ENCODE results near the gene DNAH1. TPM values are rescaled to one million over a fixed set of nuclear protein-coding genes. Genes with fewer than 3 reads are reported as not detected.

Gene DNAH1
- total and polyA plus RNA-seq, 2 donors, result 3.3 to 9.0 TPM

DNA sequence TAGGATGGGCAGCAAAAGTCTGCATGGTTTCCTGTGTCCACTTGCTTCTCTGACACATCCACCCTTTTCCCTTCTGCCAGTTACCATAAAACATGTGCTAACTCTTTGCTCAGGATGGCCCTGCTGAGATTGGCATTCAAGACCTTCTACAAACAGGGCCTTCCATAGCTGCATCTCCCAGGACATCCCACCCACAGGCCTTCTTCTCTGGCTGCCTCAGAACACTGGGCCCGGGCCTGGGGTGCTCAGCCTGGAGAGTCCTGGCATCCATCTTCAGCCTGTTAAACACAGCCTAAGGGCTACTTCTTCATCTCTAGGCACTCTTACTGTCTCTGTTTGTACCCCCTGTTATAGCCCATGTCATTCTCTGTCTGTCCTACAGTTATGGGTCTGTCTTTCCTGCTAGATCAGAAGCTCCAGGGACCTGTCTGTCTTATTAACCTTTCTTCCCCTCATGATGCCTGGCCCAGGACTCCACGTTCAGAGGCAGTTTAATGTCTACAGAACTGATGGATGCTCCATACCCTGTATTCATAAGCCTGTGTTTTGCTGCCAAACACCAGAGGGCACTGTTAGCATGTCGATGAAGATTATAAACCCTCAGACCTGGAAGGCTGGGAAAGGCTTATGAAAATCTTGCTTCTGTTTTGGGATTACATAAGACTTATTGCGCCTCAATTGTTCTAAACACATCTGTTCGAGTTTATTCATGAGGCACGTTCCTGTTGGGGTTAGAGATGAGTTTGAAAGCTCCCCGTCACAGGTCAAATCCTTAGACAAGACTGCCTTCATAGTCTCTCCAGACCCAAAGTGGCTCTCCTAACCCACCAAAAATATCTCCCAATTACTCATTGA, 112.3 kb downstream of the DNAH1 start:
- Histone ChIP-seq H3K36me3 (ENCODE audit: control insufficient read depth in 2 of 2, insufficient read depth in 2 of 2, low read length in 1 of 2) (no peaks in the 10 kb centered on the region), H3K27me3 (ENCODE audit: control insufficient read depth in 2 of 2, insufficient read depth in 1 of 2, low read length in 1 of 2) (no peaks in the 10 kb centered on the region), H3K9me3 (ENCODE audit: control insufficient read depth in 2 of 2, insufficient read depth in 1 of 2, low read length in 1 of 2) (no peaks in the 10 kb centered on the region), H3K27ac (ENCODE audit: low read depth in 1 of 2, low read length in 1 of 2) (no peak overlapping the region), H3K4me3 (ENCODE audit: low read length in 2 of 2) (no peak overlapping the region), H3K4me1 (ENCODE audit: control insufficient read depth in 2 of 2, insufficient read depth in 2 of 2, low read length in 2 of 2) (no peaks in the 10 kb centered on the region)
- WGBS, result 35% methylated on average over 7 of the region's 7 CpGs
- peak in 3 of 9 donors; percentile 35 to 57 (median 50) for DNase-seq (ENCODE audit: low read depth in 6 of 9, low spot score in 9 of 9)

- Histone ChIP-seq H3K9me3 (ENCODE audit: control insufficient read depth in 2 of 2, insufficient read depth in 1 of 2, low read length in 1 of 2) (no peaks in the 10 kb centered on the region), H3K27me3 (ENCODE audit: control insufficient read depth in 2 of 2, insufficient read depth in 1 of 2, low read length in 1 of 2) (no peaks in the 10 kb centered on the region), H3K27ac (ENCODE audit: low read depth in 1 of 2, low read length in 1 of 2) (no peak overlapping the region), H3K4me3 (ENCODE audit: low read length in 2 of 2) (no peak overlapping the region), H3K4me1 (ENCODE audit: control insufficient read depth in 2 of 2, insufficient read depth in 2 of 2, low read length in 2 of 2) (no peaks in the 10 kb centered on the region), H3K36me3 (ENCODE audit: control insufficient read depth in 2 of 2, insufficient read depth in 2 of 2, low read length in 1 of 2) (no peaks in the 10 kb centered on the region)
- 58% methylated on average over 3 of the region's 3 CpGs for WGBS
- DNase-seq (ENCODE audit: low read depth in 6 of 9, low spot score in 9 of 9), result no peak
These were observed 112.9 kb downstream of the DNAH1 start for GRCh38 chr3:52429031-52429430.

DNA sequence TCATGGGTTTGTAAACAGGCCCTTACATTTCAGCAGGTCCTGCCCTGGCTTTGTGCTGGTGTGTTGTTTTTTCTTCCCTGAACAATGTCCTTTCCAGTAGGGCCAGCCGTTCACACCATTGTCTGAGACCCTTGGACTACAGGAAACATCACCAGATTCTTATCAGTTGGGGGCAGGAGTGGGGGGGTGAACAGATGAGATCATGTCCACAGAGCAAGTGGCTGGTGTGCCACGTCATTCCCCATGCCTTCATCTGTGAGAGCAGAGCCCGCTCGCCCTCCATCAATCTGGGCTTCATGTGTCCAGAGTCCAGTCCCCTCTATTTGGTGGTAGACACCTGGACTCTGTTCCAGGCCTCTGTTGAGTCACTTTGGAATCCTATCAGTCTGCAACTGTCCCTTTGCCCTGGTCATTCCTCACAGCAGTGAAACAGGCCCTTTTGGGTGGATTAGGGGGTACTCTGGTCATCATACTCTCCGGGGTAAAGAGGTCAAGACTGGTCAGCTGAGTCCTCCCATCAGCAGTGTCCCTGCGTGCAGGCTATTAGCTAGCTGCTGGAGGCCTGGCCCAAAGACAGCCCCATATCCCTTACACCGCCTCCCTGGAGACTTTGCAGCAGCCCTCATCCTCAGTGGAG, 113.8 kb downstream of the DNAH1 start:
- DNase-seq (ENCODE audit: low read depth in 6 of 9, low spot score in 9 of 9), result no peak
- Histone ChIP-seq H3K27me3 (ENCODE audit: control insufficient read depth in 2 of 2, insufficient read depth in 1 of 2, low read length in 1 of 2) (no peaks in the 10 kb centered on the region), H3K27ac (ENCODE audit: low read depth in 1 of 2, low read length in 1 of 2) (no peak overlapping the region), H3K4me3 (ENCODE audit: low read length in 2 of 2) (no peak overlapping the region), H3K9me3 (ENCODE audit: control insufficient read depth in 2 of 2, insufficient read depth in 1 of 2, low read length in 1 of 2) (no peaks in the 10 kb centered on the region), H3K36me3 (ENCODE audit: control insufficient read depth in 2 of 2, insufficient read depth in 2 of 2, low read length in 1 of 2) (no peaks in the 10 kb centered on the region), H3K4me1 (ENCODE audit: control insufficient read depth in 2 of 2, insufficient read depth in 2 of 2, low read length in 2 of 2) (no peaks in the 10 kb centered on the region)
- 91% methylated on average over 7 of the region's 7 CpGs for WGBS

DNA sequence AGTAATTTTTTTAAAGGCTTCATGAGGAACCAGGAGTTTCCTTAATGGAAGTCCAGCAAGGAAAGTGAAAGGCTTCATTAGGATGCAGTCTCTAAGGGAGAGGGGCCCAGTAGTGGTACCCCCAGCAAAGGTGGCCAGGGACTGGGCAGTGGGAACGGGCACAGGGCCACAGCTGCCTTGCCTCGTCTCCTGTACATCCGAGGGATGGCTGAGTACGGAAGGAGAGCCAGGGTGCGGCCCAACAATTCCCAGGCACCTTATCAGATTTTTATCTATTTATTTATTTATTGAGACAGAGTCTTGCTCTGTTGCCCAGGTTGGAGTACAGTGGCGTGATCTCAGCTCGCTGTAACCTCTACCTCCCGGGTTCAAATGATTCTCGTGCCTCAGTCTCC, 114.3 kb downstream of the DNAH1 start:
- no peaks in the 10 kb centered on the region for H3K9me3 ChIP-seq (ENCODE audit: control insufficient read depth in 2 of 2, insufficient read depth in 1 of 2, low read length in 1 of 2)
- no peak overlapping the region for H3K27ac ChIP-seq (ENCODE audit: low read depth in 1 of 2, low read length in 1 of 2)
- no peaks in the 10 kb centered on the region for H3K36me3 ChIP-seq (ENCODE audit: control insufficient read depth in 2 of 2, insufficient read depth in 2 of 2, low read length in 1 of 2)
- H3K4me3 ChIP-seq (ENCODE audit: low read length in 2 of 2), result no peak overlapping the region
- 95% methylated on average over 9 of the region's 9 CpGs for WGBS
- DNase-seq (ENCODE audit: low read depth in 6 of 9, low spot score in 9 of 9), result no peak
- no peaks in the 10 kb centered on the region for H3K4me1 ChIP-seq (ENCODE audit: control insufficient read depth in 2 of 2, insufficient read depth in 2 of 2, low read length in 2 of 2)
- H3K27me3 ChIP-seq (ENCODE audit: control insufficient read depth in 2 of 2, insufficient read depth in 1 of 2, low read length in 1 of 2), result no peaks in the 10 kb centered on the region

DNA sequence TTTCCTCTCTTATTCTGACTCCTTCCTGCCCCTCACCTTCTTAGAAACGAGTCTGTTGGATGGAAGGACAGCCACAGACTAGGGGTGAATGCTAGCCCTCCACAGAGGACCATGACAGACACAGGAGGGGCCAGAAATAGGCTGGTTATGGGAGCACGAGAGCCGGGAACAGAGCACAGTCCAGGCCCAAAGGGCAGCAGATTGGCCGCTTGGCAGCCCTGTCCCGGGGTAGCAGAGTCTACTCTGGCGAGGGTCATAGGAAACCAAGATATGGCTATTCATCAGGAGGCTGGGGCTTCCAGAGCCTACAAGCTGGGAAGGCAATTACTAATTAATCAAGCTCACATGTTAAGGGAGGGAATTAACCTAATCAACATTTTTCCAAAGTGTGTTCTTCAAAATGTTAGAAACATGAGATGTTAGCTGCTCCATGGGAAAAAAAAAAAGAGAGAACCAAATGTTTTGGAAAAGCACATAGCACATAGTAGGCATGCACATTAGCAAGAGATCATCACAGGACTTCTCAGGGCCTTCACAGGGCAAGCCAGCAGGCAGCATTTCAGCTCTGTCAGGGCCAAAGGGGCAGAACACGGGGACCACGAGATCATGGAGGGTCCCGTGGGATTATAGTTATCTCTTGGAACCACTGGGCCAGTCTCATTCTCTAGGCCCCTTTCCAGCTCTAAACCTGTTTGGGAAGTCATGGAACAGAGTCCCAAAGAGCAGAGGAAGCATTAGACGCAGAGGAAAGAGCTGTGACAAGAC, 115.5 kb downstream of the DNAH1 start:
- H3K27me3 ChIP-seq (ENCODE audit: control insufficient read depth in 2 of 2, insufficient read depth in 1 of 2, low read length in 1 of 2), result no peaks in the 10 kb centered on the region
- no peaks in the 10 kb centered on the region for H3K36me3 ChIP-seq (ENCODE audit: control insufficient read depth in 2 of 2, insufficient read depth in 2 of 2, low read length in 1 of 2)
- H3K4me3 ChIP-seq (ENCODE audit: low read length in 2 of 2), result no peak overlapping the region
- H3K27ac ChIP-seq (ENCODE audit: low read depth in 1 of 2, low read length in 1 of 2), result no peak overlapping the region
- DNase-seq (ENCODE audit: low read depth in 6 of 9, low spot score in 9 of 9), result no peak
- WGBS, result 88% methylated on average over 10 of the region's 10 CpGs
- no peaks in the 10 kb centered on the region for H3K4me1 ChIP-seq (ENCODE audit: control insufficient read depth in 2 of 2, insufficient read depth in 2 of 2, low read length in 2 of 2)
- no peaks in the 10 kb centered on the region for H3K9me3 ChIP-seq (ENCODE audit: control insufficient read depth in 2 of 2, insufficient read depth in 1 of 2, low read length in 1 of 2)

GRCh38 chr3:52432225-52432624, 116.1 kb downstream of the DNAH1 start:
- no peaks in the 10 kb centered on the region for H3K27me3 ChIP-seq (ENCODE audit: control insufficient read depth in 2 of 2, insufficient read depth in 1 of 2, low read length in 1 of 2)
- no peaks in the 10 kb centered on the region for H3K4me1 ChIP-seq (ENCODE audit: control insufficient read depth in 2 of 2, insufficient read depth in 2 of 2, low read length in 2 of 2)
- no peaks in the 10 kb centered on the region for H3K9me3 ChIP-seq (ENCODE audit: control insufficient read depth in 2 of 2, insufficient read depth in 1 of 2, low read length in 1 of 2)
- 92% methylated on average over 6 of the region's 6 CpGs for WGBS
- DNase-seq (ENCODE audit: low read depth in 6 of 9, low spot score in 9 of 9), result no peak
- H3K36me3 ChIP-seq (ENCODE audit: control insufficient read depth in 2 of 2, insufficient read depth in 2 of 2, low read length in 1 of 2), result no peaks in the 10 kb centered on the region
- no peak overlapping the region for H3K4me3 ChIP-seq (ENCODE audit: low read length in 2 of 2)
- H3K27ac ChIP-seq (ENCODE audit: low read depth in 1 of 2, low read length in 1 of 2), result no peak overlapping the region

DNA sequence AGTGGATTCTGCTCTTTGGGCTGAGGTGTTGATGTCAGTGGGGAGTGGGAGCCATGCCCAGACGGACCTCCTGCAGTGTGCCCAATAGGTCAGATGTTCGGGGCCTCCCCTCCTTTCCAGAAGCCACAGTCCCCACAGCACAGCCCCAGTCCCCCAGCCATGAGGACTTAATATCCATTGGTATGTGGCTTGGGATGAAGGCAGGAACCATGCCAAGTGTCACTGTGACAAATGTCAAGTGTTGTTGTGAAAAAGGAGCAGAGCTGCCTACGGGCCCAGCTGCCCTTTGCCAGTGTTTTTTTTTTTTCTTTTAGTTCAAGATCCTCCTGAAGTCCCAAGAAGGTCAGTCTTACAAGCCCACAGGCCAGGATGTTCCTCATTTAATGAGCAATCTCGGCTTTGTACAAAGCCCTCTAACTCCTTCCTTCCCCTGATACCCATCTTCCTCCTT, 116.6 kb downstream of the DNAH1 start:
- H3K27me3 ChIP-seq (ENCODE audit: control insufficient read depth in 2 of 2, insufficient read depth in 1 of 2, low read length in 1 of 2), result no peaks in the 10 kb centered on the region
- no peaks in the 10 kb centered on the region for H3K4me1 ChIP-seq (ENCODE audit: control insufficient read depth in 2 of 2, insufficient read depth in 2 of 2, low read length in 2 of 2)
- H3K9me3 ChIP-seq (ENCODE audit: control insufficient read depth in 2 of 2, insufficient read depth in 1 of 2, low read length in 1 of 2), result no peaks in the 10 kb centered on the region
- H3K4me3 ChIP-seq (ENCODE audit: low read length in 2 of 2), result no peak overlapping the region
- no peak overlapping the region for H3K27ac ChIP-seq (ENCODE audit: low read depth in 1 of 2, low read length in 1 of 2)
- 74% methylated on average over 4 of the region's 4 CpGs for WGBS
- no peak for DNase-seq (ENCODE audit: low read depth in 6 of 9, low spot score in 9 of 9)
- no peaks in the 10 kb centered on the region for H3K36me3 ChIP-seq (ENCODE audit: control insufficient read depth in 2 of 2, insufficient read depth in 2 of 2, low read length in 1 of 2)

DNA sequence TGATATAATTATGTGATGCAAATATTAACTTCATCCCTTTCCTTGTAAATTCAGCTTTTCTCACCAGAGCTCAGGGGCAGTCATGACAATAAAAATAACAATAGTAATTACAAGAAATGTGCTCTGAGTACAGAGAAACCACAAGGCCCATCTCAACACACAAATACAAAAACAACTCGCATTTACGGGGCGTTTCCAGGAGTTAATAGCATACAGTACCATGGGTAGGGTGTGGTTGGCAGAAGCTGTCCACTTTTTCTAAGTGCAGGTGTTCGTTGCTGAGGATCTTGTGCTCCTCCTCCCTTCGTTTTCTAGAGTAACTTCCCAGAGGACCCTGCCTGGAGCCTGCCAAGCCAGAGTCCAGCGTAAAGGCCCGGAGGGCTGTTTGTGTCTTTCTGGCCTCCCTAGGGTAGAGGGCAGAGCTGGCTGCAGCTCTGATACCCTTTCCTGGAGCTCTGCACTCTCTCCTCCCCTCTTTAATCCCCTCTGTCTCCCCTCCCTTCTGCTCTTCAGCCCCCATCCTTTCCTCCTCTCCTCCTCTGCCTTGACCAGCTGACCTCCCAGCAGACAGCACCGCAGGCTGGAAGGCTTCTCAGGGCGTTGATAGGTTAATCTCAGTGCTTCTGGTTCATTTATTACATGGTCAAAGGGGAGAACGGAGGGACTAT, 117.3 kb downstream of the DNAH1 start:
- Histone ChIP-seq H3K36me3 (ENCODE audit: control insufficient read depth in 2 of 2, insufficient read depth in 2 of 2, low read length in 1 of 2) (no peaks in the 10 kb centered on the region), H3K27me3 (ENCODE audit: control insufficient read depth in 2 of 2, insufficient read depth in 1 of 2, low read length in 1 of 2) (no peaks in the 10 kb centered on the region), H3K4me1 (ENCODE audit: control insufficient read depth in 2 of 2, insufficient read depth in 2 of 2, low read length in 2 of 2) (no peaks in the 10 kb centered on the region), H3K9me3 (ENCODE audit: control insufficient read depth in 2 of 2, insufficient read depth in 1 of 2, low read length in 1 of 2) (no peaks in the 10 kb centered on the region), H3K27ac (ENCODE audit: low read depth in 1 of 2, low read length in 1 of 2) (no peak overlapping the region), H3K4me3 (ENCODE audit: low read length in 2 of 2) (no peak overlapping the region)
- 89% methylated on average over 10 of the region's 10 CpGs for WGBS
- DNase-seq (ENCODE audit: low read depth in 6 of 9, low spot score in 9 of 9), result no peak

Measured in thymus (tissue), 11 donors.